K562 (cell line): ENCODE measurements around the gene XPNPEP3. TPM values are rescaled to one million over a fixed set of nuclear protein-coding genes. Genes with fewer than 3 reads are reported as not detected.

Source experiments
- ATAC-seq: fragments of 200-7000 bp; cut with Tn5 transposase; 3 replicates; pipeline ENCODE4 v1.9.1; 2020; ENCODE audit warnings: moderate library complexity
- BruUV-seq: library from RNA; stranded (reverse); fragments of 400-500 nt; replicated peaks from 2 replicates; lab custom pipeline; 2021; lab: Mats Ljungman, UMichigan
- CTCF ChIA-PET: fragments of 300-600 bp; formaldehyde crosslinking; extraction: SDS; loops from one replicate; lab custom pipeline; 2021; ENCODE audit warnings: low intra/inter-chr PET ratio; lab: Yijun Ruan, JAX
- POLR2A ChIA-PET: fragments of 300-600, 350-650 bp; sonication (Branson Sonifier 250); formaldehyde crosslinking; extraction: SDS; loops from one replicate; lab custom pipeline; 2021; ENCODE audit warnings: antibody characterized with exemption, inconsistent platforms; lab: Yijun Ruan, JAX
- DNase-seq, 4 experiments: peaks; one replicate each; pipeline versions ENCODE4 v3.0.0 to v3.0.0-alpha.2; 2011 to 2018; ENCODE audit warnings: low spot score in 3 of 4, mixed read lengths in 3 of 4; ENCODE audit errors: extremely low read depth in 1 of 4
- FAIRE-seq: peaks from 2 replicates; lab custom pipeline; 2011; peaks lifted over from hg19 to GRCh38; lab: Jason Lieb, UNC
- H2AFZ ChIP-seq: 2 replicates; pipeline ENCODE4 v1.6.0; 2011; ENCODE audit warnings: low read depth, low read length, control low read depth, inconsistent platforms
- H3K27ac ChIP-seq: fragments of 200-600 bp; 3 replicates; pipeline ENCODE4 v1.8.0; 2011; ENCODE audit warnings: low read depth, mild to moderate bottlenecking, control low read depth, inconsistent platforms, low read length, moderate library complexity, mixed read lengths; ENCODE audit errors: extremely low read depth
- H3K27me3 ChIP-seq, 2 experiments: fragments of 300-600 bp in 1 of 2; 2 replicates in 1 of 2; 3 replicates in 1 of 2; pipeline versions ENCODE4 v1.6.0 to v1.8.0; 2011; ENCODE audit warnings: inconsistent platforms in 2 of 2, low read length in 2 of 2, mild to moderate bottlenecking in 1 of 2, mixed read lengths in 1 of 2, moderate library complexity in 1 of 2; ENCODE audit not compliant: control insufficient read depth in 2 of 2, insufficient read depth in 2 of 2
- H3K36me3 ChIP-seq: fragments of 300-600 bp; 3 replicates; pipeline ENCODE4 v1.8.0; 2011; ENCODE audit warnings: mild to moderate bottlenecking, low read length, inconsistent platforms; ENCODE audit not compliant: control insufficient read depth, insufficient read depth
- H3K4me1 ChIP-seq, 2 experiments: fragments of 200-600 bp in 1 of 2; replicated peaks in 1 of 2; 2 replicates in 1 of 2; 3 replicates in 1 of 2; pipeline versions ENCODE4 v1.5.1 to v1.8.0; 2011; ENCODE audit warnings: inconsistent platforms in 2 of 2, low read length in 2 of 2, mild to moderate bottlenecking in 1 of 2, mixed read lengths in 1 of 2, moderate library complexity in 1 of 2; ENCODE audit not compliant: control insufficient read depth in 2 of 2, insufficient read depth in 2 of 2
- H3K4me2 ChIP-seq: 2 replicates; pipeline ENCODE4 v1.6.1; 2011; ENCODE audit warnings: low read length, control low read depth, inconsistent platforms, mixed read lengths; ENCODE audit not compliant: insufficient read depth
- H3K4me3 ChIP-seq: fragments of 200-600 bp; sonication (generic), shearing (Covaris generic); 2 replicates; pipeline ENCODE4 v1.5.1; 2016; ENCODE audit warnings: control low read depth, inconsistent platforms
- H3K79me2 ChIP-seq: fragments of 200-600 bp; 3 replicates; pipeline ENCODE4 v1.8.0; 2011; ENCODE audit warnings: low read length, inconsistent platforms; ENCODE audit not compliant: control insufficient read depth, insufficient read depth
- H3K9ac ChIP-seq, 2 experiments: 2 replicates each; pipeline versions ENCODE4 v1.6.0 to v1.6.1; 2011; ENCODE audit warnings: low read depth in 2 of 2, low read length in 2 of 2, control low read depth in 1 of 2, inconsistent platforms in 1 of 2, mild to moderate bottlenecking in 1 of 2, mixed read lengths in 1 of 2; ENCODE audit not compliant: insufficient read depth in 1 of 2
- H3K9me1 ChIP-seq: one replicate; pipeline ENCODE4 v1.6.0; 2011; ENCODE audit warnings: inconsistent platforms, mild to moderate bottlenecking, low read length, moderate library complexity; ENCODE audit not compliant: control insufficient read depth, insufficient read depth
- H3K9me3 ChIP-seq: replicated peaks from 2 replicates; pipeline ENCODE4 v1.5.1; 2011; ENCODE audit warnings: low read depth, low read length, inconsistent platforms; ENCODE audit not compliant: control insufficient read depth, insufficient read depth
- H4K20me1 ChIP-seq: replicated peaks from 2 replicates; pipeline ENCODE4 v1.6.1; 2011; ENCODE audit warnings: low read length, inconsistent platforms, mixed read lengths; ENCODE audit not compliant: control insufficient read depth, insufficient read depth
- ARID1B ChIP-seq: fragments of 450-650 bp; IDR thresholded peaks from 2 replicates; pipeline ENCODE4 v1.6.1; 2016; ENCODE audit warnings: antibody characterized with exemption, mild to moderate bottlenecking, inconsistent platforms
- CREB3L1 ChIP-seq: fragments of 450-650 bp; IDR thresholded peaks from 2 replicates; pipeline ENCODE4 v1.6.1; 2014; ENCODE audit warnings: low read depth, mild to moderate bottlenecking, moderate library complexity, borderline replicate concordance
- CREM ChIP-seq: IDR thresholded peaks from 2 replicates; pipeline ENCODE4 v1.6.1; 2014; ENCODE audit warnings: antibody characterized with exemption, low read depth
- CXXC5 ChIP-seq: fragments of 250-450 bp; sonication (Bioruptor Pico); IDR thresholded peaks from 2 replicates; pipeline ENCODE4 v1.8.0; 2022; ENCODE audit warnings: inconsistent platforms, mild to moderate bottlenecking, moderate library complexity
- DPF2 ChIP-seq: fragments of 450-650 bp; IDR thresholded peaks from 2 replicates; pipeline ENCODE4 v1.6.1; 2016
- ETS2 ChIP-seq: IDR thresholded peaks from 2 replicates; pipeline ENCODE4 v1.6.1; 2016; ENCODE audit warnings: borderline replicate concordance, missing genetic modification characterization, mild to moderate bottlenecking, moderate library complexity, missing compliant biosample characterization; ENCODE audit not compliant: poor library complexity, severe bottlenecking
- L3MBTL2 ChIP-seq: fragments of 450-650 bp; IDR thresholded peaks from 2 replicates; pipeline ENCODE4 v1.6.1; 2016; ENCODE audit warnings: mild to moderate bottlenecking, moderate library complexity
- LEF1 ChIP-seq: fragments of 450-650 bp; IDR thresholded peaks from 2 replicates; pipeline ENCODE4 v1.6.1; 2016; ENCODE audit warnings: mild to moderate bottlenecking
- MCM5 ChIP-seq: fragments of 450-650 bp; IDR thresholded peaks from 2 replicates; pipeline ENCODE4 v1.6.1; 2016; ENCODE audit warnings: low read depth
- MNT ChIP-seq, 2 experiments: fragments of 450-650 bp; conservative IDR thresholded peaks; 2 replicates each; pipeline ENCODE4 v1.6.1; 2017; ENCODE audit warnings: mild to moderate bottlenecking in 2 of 2, moderate library complexity in 2 of 2
- MYC ChIP-seq, 2 experiments: fragments of 250-450 bp in 1 of 2; sonication (Bioruptor Pico) in 1 of 2; IDR thresholded peaks; 2 replicates each; pipeline versions ENCODE4 v1.5.1 to v1.6.1; 2012 to 2021; ENCODE audit warnings: low read depth in 2 of 2, borderline replicate concordance in 1 of 2, improper control_type of control experiment in 1 of 2, low read length in 1 of 2, mild to moderate bottlenecking in 1 of 2, moderate library complexity in 1 of 2
- NKRF ChIP-seq: fragments of 450-650 bp; IDR thresholded peaks from 2 replicates; pipeline ENCODE4 v1.6.1; 2016; ENCODE audit warnings: borderline replicate concordance
- PBX2 ChIP-seq, 2 experiments: IDR thresholded peaks in 1 of 2; conservative IDR thresholded peaks in 1 of 2; 2 replicates each; pipeline ENCODE4 v1.6.1; 2016; ENCODE audit warnings: low read depth in 2 of 2, mild to moderate bottlenecking in 1 of 2, missing compliant biosample characterization in 1 of 2, missing genetic modification characterization in 1 of 2, moderate library complexity in 1 of 2
- WGBS: fragments of 100-300 bp; shearing (Covaris generic); methylation state at CpG from one replicate; pipeline ENCODE4 v1.1.6; 2016; ENCODE audit warnings: low coverage, mixed read lengths; ENCODE audit not compliant: insufficient coverage; ENCODE audit errors: missing lambda C conversion rate; 5-methylcytosine and 5-hydroxymethylcytosine counted together
- in situ Hi-C: fragments of 300-500 bp; cut with MboI; formaldehyde crosslinking; loops from 4 replicates; pipeline ENCODE4 v1.15.0; 2018; ENCODE audit warnings: inconsistent platforms, mixed read lengths
- intact Hi-C: fragments of 100-400 bp; cut with micrococcal nuclease; formaldehyde crosslinking; loops from 2 replicates; pipeline ENCODE4 v1.14.2; 2022
- polyA plus RNA-seq, 8 experiments: library from polyadenylated mRNA; depleted of rRNA in 4 of 8; stranded (reverse) in 5 of 8; unstranded in 3 of 8; fragments of >200 nt; fragmentation: Nextera tagmentation in 2 of 8; fragmentation: Illumina TruSeq in 1 of 8; extraction: Ambion mirVana in 2 of 8; extraction: Trizol in 1 of 8; gene quantifications; 2 replicates each; pipeline versions ENCODE4 v1.2.1 to v1.2.3, GENCODE V29; 2011 to 2014; ENCODE audit warnings: inconsistent platforms in 1 of 8, missing spikeins in 1 of 8
- total RNA-seq, 7 experiments: library from RNA; depleted of rRNA in 6 of 7; stranded (reverse); fragments of >200 nt in 6 of 7; fragmentation: Illumina TruSeq in 2 of 7; extraction: Trizol in 2 of 7; gene quantifications; 2 replicates each; pipeline versions ENCODE4 v1.2.1 to v1.2.3, GENCODE V29; 2011 to 2021; ENCODE audit warnings: low replicate concordance in 1 of 7

XPNPEP3 gene
- total and polyA plus RNA-seq, 9 of the 15 experiments (the other 6 are each of a cell fraction or from before 2014, with no cell fraction given): 9.1 to 22.6 (median 15.6) TPM

GRCh38 chr22:40966726-40967085, 109.8 kb downstream of the XPNPEP3 start:
- intact Hi-C loops: no loop called here
- H4K20me1 ChIP-seq: no peaks in the 10 kb centered on the region
- in situ Hi-C loops: no loop called here
- H3K4me2 ChIP-seq: peak overlapping the region; percentile 12; the same call in 1 of the 2 replicates
- no peaks in the 10 kb centered on the region for H3K9me3 ChIP-seq
- H2AFZ ChIP-seq: no peak overlapping the region
- CTCF ChIA-PET: no interaction called here
- H3K9me1 ChIP-seq: peaks cover 2% of the 10 kb centered on the region
- H3K9ac ChIP-seq: 0 out of 4 replicates have a peak overlapping the region, but pooled peaks of 1 of the 2 experiments have one; percentile 18
- H3K4me3 ChIP-seq: no peak overlapping the region
- POLR2A ChIA-PET: interaction anchor here (0.5 to 2.1 kb wide), 4 partner anchors 9 to 331 kb away, joined by 3 to 10 read pairs (median 4); no protein-coding TSS in a partner anchor
- no peak for FAIRE-seq
- peak in 2 of 4 experiments; percentile 20 to 37 for DNase-seq
- H3K4me1 ChIP-seq: peaks cover 3 to 15% of the 10 kb centered on the region in 2 experiments; a peak in 3 of 5 replicates
- H3K27ac ChIP-seq: peak overlapping the region; percentile 74; the same call in 2 of the 3 replicates
- no peaks in the 10 kb centered on the region for H3K27me3 ChIP-seq
- 40% methylated on average over 7 of the region's 7 CpGs for WGBS
- H3K36me3 ChIP-seq: peaks cover 69% of the 10 kb centered on the region
- H3K79me2 ChIP-seq: peaks cover 13% of the 10 kb centered on the region
- ATAC-seq: peak; percentile 78
- no TSS peak for BruUV-seq
- TF ChIP-seq PBX2 (CRISPR knock-in tag; IDR thresholded peaks at IDR 0.05; ENCODE audit: low read depth) (no peak), PBX2 (tag; conservative IDR thresholded peaks at IDR 0.05; ENCODE audit: low read depth) (no peak), CREM (0 out of 2 replicates have a peak, but pooled peaks have one; percentile 10), ARID1B (peak; percentile 33; the same call in 1 of the 2 replicates), MCM5 (no peak), LEF1 (0 out of 2 replicates have a peak, but pooled peaks have one; percentile 23), NKRF (0 out of 2 replicates have a peak, but pooled peaks have one; percentile 3), CREB3L1 (no peak), CXXC5 (peak; percentile 46), MNT (conservative IDR thresholded peaks at IDR 0.05) (peak in 1 of 2 experiments; percentile 35; a peak in 1 of 4 replicates), DPF2 (peak; percentile 50; the same call in 1 of the 2 replicates), L3MBTL2 (0 out of 2 replicates have a peak, but pooled peaks have one; percentile 11), ETS2 (tag) (no peak), MYC (IDR thresholded peaks at IDR 0.05; ENCODE audit: low read depth, low read length) (0 out of 2 replicates have a peak, but pooled peaks have one; percentile 23), MYC (CRISPR knock-in tag; IDR thresholded peaks at IDR 0.05; ENCODE audit: borderline replicate concordance, low read depth) (no peak)
